Activated CD8-positive, alpha-beta memory T cell treated with anti-CD3 and anti-CD28 coated beads for 4 hours (primary cell): Measurements from ENCODE around the gene EPHB4.

Source experiments
- DNase-seq, 2 donors: peaks; one replicate each; pipeline ENCODE4 v3.0.0-alpha.2; 2020; ENCODE audit warnings: low read depth in 2 of 2

The EPHB4 gene

DNA sequence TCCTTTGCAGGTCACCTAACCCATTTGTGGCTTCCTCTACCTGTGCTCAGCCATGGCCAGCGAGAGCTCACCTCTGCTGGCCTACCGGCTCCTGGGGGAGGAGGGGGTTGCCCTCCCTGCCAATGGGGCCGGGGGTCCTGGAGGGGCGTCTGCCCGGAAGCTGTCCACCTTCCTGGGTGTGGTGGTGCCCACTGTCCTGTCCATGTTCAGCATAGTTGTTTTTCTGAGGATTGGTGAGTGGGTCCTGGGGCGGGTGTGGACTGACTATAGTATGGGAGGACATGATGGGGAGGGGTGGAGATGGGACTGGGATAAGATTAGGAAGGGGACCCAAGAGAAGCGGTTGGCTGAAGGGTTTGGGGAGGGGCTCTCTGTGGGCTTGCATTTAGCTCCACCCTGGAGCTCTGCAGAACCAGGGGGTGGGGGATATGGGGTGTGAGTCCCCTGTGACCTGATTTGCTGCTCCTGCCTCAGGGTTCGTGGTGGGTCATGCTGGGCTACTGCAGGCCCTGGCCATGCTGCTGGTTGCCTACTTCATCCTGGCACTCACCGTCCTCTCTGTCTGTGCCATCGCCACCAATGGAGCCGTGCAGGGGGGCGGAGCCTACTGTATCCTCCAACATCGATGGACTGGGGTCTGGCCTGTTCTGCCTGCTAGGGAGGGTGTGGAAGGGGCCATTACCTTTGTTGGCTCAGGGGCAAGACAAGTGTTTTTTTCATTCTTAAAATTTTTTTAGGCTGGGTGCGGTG lies 27.0 kb upstream of the EPHB4 start:
- DNase-seq: no peak

DNA sequence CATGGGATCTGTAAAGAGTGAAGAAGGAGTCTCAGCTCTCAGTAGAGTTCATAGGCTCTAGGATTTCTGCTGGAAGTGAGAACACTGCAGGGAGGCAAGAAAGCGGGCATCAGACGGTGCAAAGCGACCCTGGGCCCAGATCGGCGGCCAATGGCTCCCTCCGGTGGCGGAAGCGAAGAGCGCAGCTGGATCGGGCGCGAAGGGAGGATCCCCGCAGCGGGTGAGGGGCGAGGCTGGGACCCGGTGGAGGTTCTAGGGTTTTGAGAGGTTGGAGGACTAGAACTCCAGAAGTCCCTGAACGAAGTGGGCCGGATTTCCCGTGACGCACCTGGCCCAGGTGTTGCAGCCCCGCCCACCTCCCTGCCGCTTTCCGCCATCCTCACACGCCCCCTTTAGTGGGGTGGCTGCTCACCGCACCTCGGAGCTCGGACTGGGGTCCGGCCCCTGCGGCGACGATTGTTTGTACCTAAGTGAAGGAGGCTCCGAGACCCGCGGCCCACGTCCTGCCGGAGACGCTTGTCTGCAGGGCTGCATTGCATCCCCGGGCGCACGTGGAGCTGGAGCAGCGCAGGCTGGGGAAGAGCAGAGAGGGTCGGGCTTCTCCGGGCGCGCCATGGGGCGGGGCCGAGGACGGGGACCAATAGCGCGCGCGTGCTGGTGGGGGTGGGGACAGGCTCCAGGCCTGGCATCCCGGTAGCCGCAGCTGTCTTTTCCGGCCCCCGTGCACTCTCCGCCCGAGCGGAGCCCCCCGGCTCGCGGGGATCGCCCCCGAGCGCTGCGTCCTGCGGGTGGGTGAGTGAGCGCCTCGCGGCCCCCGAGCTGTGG lies 24.9 kb upstream of the EPHB4 start, which contains the start of gene SLC12A9:
Gene SLC12A9, plus strand, starts transcription at position 666 of the 825 bp plus-strand sequence. CDS start 1,485 bp downstream, outside the sequence.
- DNase-seq: peak; percentile 61 to 71

GRCh38 chr7:100847360-100847759 lies 20.0 kb upstream of the EPHB4 start:
- DNase-seq: no peak

DNA sequence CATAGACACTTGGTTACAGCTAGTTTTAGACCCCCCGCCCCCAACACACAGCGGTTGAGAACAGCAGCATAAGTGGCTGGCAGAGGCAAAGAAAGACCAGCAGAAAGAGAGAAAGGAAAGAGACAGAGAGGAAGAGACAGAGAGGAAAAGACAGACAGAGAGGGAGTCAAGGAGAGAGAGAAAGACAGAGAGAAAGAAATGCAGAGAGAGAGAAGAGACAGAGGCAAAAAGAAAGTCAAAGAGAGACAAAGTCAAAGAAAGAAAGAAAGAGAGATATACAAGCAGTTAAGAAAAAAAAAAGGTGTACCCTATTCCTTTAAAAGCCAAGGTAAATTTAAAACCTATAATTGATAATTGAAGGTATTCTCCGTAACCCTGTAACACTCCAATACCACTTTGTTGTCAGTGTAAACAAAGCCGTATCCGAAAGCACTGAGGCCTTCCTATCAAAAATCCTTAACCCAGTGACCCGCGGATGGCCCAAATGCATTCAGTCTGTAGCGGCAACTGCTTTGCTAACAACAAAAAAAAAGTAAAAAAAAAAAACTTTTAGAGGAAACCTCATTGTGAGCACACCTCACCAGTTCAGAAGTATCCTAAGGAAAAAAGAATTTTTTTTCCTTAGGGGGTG lies 13.3 kb upstream of the EPHB4 start:
- DNase-seq: no peak

DNA sequence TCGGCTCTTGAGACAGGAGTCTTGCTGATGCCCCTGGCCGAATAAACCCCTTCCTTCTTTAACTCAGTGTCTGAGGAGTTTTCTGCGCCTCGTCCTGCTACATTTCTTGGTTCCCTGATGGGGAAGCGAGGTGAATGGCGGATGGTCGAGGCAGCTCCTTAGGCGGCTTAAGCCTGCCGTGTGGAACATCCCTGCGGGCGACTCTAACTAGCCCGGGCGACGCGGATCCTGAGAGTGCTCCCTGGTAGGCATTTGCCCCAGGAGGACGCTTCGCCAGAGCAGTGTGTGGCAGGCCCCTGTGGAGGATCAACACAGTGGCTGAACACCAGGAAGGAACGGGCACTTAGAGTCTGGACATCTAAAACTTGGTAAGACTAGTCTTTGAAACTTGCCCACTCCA lies 12.0 kb upstream of the EPHB4 start:
- no peak for DNase-seq

GRCh38 chr7:100837099-100837836 lies 9.9 kb upstream of the EPHB4 start:
- peak; percentile 57 for DNase-seq

DNA sequence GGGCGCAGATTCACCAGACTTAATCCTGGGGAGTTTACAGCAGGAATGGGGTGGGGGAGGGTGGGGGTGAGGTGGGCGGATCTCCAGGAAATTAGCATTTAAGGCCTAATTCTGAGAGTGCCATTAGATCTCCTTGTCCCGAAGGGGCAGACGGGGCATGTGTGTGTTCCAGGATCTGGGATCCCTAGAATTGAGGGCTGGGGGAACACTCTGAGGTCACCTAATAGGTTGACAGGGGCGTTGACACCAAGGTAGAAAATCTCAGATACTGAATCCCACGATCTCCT lies 9.4 kb upstream of the EPHB4 start:
- no peak for DNase-seq

DNA sequence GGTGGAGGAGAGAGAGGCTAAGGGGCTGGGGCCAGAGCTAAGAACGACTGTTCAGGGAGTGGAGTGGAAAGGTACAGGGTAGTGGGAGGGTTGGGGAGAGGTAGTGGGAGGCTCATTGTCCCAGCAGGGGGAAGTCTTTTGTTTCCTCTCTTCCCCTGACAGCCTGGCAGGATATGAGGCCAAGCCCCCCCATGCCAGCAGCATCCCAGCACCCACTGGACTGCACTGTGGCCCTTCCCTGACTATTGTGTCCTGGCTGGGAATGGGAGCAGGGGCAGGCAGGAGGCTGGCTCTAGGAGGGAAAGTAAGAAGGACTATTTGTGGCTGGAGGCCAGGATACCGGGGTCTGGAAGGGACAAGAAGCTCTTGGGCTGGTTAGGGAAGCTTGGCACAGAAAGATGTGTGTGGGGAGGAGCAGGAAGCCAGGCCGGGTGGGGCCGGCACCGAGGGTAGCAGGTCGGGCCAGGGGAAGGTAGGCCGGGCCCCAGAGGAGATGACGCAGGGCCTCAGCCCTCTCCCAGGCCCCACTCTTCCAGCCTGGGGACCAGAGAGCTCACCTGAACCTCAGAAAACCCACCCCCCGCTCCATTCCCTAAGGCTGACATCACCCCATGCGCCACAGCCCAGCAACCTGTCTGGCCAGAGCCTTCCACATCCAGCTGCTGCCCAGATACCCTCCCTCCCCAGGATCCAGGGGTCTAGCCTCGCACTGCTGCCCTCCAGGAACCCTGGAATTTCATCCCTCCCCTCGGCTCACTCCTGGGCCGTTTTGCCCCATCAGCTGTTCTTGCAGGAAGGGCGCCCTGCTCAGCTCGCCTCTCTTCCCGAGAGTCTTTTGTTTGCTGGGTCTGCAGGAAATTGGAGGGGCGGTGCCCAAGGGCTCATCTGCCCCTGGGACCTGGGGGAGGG lies 8.8 kb upstream of the EPHB4 start:
- DNase-seq: no peak

GRCh38 chr7:100832281-100832633 lies 4.9 kb upstream of the EPHB4 start:
- DNase-seq: no peak

GRCh38 chr7:100830396-100830795 lies 3.1 kb upstream of the EPHB4 start:
- DNase-seq: no peak

DNA sequence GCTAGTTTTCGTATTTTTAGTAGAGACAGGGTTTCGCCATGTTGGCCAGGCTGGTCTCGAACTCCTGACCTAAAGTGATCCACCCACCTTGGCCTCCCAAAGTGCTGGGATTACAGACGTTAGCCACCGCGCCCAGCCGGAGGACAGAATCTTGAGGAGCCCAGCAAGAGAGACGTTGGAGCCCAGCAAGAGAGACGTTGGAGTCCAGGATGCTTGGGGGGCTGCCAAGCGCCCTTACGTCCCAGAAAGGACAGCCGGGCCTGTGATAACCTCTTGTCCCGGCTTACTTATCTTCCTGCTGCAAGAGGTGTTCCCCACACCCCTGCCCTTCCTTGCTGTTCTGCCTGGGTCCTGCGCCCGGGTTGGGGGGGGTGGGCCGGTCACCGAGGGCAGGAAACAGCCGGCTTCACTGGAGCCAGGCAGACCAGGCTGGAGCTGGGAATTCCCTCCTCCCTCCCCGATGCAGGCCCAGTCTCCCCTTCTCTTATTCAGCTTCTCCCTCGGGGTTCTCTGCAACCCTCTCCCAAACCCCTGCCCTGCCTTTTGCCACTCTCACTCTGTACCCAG lies 1.9 kb upstream of the EPHB4 start:
- DNase-seq: no peak

DNA sequence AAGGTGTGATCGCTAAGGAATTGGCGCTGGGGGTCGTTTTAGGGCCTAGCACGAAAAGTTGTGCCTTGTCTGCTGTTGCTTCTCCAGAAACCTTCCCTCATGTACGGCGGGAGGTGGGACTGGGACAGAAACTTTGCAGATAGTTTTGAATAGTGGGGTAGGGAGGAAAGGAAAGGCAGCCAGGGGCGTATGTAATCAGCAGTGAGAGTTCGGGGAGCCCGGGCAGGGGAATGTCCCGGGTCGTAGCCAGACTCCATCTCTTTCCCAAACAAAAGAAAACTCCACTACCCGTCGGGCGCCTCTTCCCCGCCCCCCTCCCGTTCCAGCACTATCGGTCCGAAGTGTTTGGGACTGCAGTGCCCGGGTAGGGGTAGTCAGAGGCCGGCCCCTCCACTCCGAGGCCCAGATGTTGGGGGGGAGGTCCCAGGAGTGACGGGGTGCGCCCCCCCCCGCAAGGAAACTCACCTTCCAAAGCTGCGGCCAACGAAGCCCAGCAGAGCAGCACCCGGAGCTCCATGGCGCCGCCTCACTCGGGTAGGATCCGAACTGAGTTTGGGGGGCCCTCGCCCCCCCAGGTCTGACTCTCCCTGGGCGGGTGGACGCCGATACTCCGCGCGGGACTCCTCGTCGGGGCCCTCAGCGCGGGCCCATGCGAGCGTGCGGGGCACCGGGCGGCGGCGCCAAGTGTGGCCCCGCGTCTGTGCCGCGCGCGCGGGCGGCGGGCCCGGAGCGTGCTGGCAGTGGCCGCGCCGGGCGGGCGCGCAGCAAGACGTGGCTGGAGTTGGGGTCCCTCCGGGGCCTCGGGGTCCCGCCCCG lies 601 bp downstream of the EPHB4 start:
- DNase-seq: no peak

DNA sequence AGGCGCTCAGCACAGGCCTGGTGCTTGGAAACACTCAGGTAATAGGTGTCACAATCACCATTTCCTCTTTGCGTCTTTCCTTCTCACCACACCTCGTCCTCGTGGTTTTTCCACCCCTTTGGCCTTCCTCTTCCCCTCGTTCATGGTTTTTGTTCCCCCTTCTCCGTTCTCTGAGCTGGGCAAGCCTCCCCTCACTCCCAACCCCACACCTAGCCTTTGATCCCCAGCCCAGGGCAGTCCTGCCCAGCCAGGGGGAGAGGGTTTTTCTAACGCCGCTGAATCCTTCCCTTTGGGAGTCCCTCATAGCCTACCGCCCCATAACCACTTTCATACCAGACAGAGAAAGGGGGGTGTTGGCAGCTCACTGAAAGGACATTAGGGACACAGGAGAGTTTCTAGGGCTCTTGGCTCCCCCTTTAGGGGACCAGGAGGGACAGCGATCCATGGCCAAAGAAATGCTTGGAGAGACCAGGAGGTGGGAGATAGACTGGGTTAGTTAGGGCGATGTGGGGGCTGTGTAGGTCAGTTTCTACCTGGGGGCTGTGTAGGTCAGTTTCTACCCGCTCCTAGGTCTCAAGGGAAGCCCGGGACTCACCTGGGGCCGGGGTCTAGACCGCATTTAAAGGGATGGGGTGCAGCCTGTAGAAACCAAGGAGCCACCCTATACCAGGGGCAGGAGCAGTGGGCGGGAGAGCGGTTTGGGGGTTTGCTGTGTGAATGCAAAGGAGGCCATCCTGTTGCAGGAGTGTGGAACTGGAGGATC lies 1.4 kb downstream of the EPHB4 start:
- DNase-seq: no peak

DNA sequence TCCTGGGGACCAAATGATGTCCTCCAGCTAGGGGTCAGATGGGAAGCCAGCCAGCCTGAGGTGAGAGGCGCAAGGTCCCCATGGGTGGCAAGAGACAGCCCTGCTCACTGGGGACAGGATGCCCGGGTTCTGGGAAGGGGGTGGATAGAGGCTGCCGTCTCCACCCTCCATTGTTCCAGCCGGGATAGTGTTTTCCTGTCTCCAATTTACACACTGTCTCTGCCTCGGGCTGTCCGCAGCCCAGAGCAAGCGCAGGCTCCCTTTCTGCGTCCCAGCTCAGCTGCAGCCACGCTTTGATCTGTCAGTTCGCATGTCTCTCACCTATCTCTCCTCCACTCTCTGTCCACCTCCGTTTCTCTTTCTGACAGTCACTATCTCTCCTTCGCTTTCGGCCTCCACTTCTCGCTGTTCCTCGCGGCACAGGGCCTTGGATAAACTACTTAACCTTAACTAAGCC lies 2.1 kb downstream of the EPHB4 start:
- DNase-seq: no peak

DNA sequence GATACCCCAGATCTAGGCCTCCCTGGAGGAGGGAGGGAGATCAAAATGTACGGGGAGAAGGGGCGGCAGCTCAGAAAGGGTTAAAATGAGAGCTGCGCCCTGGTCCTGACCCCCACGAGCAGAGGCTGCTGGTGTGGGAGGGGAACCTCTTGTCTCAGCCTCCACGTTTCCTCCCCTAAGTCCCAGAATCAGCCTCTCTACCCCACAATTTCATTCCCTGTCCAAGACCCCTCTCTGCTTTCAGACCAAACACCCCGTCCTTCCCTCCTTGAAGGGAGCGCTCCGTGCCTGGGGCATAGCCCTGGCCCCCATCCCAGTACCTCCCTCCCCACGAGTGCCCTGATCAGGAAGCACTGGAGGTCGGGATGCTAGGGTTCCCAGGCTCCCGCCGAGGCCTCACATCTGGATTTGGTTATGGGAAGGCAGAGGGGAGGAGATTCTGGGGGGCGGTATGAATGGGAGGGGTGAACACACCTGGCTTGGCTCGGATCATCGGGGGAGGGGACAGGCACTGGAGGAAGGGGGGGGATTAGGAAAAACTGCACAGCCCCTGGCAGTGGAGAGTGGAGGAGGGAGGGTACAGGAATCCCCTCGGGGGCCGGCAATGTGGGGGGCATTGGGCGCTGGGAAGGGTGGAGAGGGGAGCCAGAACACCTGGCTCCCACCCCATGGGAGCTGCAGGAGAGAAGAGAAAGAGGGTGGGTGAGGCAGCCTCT lies 2.7 kb downstream of the EPHB4 start:
- DNase-seq: no peak

GRCh38 chr7:100823534-100823933 lies 3.8 kb downstream of the EPHB4 start:
- no peak for DNase-seq

- no peak for DNase-seq
Measured at GRCh38 chr7:100823140-100823525, 4.2 kb downstream of the EPHB4 start.
